HepG2 (cell line): Measurements from ENCODE around the gene ALS2.

Experiments
- EP300 ChIP-seq, 3 experiments: sonication (generic) in 1 of 3; formaldehyde crosslinking in 1 of 3; IDR thresholded peaks; 2 replicates each; pipeline versions ENCODE4 v1.5.1 to v1.6.1; 2011 to 2020; ENCODE audit warnings: low read depth in 2 of 3, low read length in 2 of 3, borderline replicate concordance in 1 of 3, improper control_type of control experiment in 1 of 3, mild to moderate bottlenecking in 1 of 3, missing genetic modification reagents in 1 of 3, moderate library complexity in 1 of 3
- HINFP ChIP-seq: sonication (generic); formaldehyde crosslinking; IDR thresholded peaks from 2 replicates; pipeline ENCODE4 v1.4.0; 2020; ENCODE audit warnings: low read depth, mild to moderate bottlenecking, missing genetic modification reagents
- REST ChIP-seq, 2 experiments: IDR thresholded peaks; 2 replicates each; pipeline ENCODE4 v1.6.1; 2011 to 2012; ENCODE audit warnings: low read length in 2 of 2, borderline replicate concordance in 1 of 2, low read depth in 1 of 2, mild to moderate bottlenecking in 1 of 2, moderate library complexity in 1 of 2
- RNF219 ChIP-seq: sonication (generic); formaldehyde crosslinking; IDR thresholded peaks from 2 replicates; pipeline ENCODE4 v1.5.0; 2020; ENCODE audit warnings: mild to moderate bottlenecking, missing genetic modification reagents
- TCF7L2 ChIP-seq: IDR thresholded peaks from 2 replicates; pipeline ENCODE4 v1.6.1; 2011; ENCODE audit warnings: mild to moderate bottlenecking, low read depth, low read length, moderate library complexity
- TOPORS ChIP-seq: sonication (generic); formaldehyde crosslinking; IDR thresholded peaks from 2 replicates; pipeline ENCODE4 v1.8.0; 2023; ENCODE audit warnings: mild to moderate bottlenecking, missing genetic modification reagents
- ZFP82 ChIP-seq: sonication (generic); formaldehyde crosslinking; IDR thresholded peaks from 2 replicates; pipeline ENCODE4 v1.5.1; 2020; ENCODE audit warnings: mild to moderate bottlenecking, missing genetic modification reagents, borderline replicate concordance
- ZNF775 ChIP-seq: sonication (generic); formaldehyde crosslinking; IDR thresholded peaks from 2 replicates; pipeline ENCODE4 v1.4.0; 2020; ENCODE audit warnings: missing genetic modification reagents, mild to moderate bottlenecking, moderate library complexity, borderline replicate concordance

DNA sequence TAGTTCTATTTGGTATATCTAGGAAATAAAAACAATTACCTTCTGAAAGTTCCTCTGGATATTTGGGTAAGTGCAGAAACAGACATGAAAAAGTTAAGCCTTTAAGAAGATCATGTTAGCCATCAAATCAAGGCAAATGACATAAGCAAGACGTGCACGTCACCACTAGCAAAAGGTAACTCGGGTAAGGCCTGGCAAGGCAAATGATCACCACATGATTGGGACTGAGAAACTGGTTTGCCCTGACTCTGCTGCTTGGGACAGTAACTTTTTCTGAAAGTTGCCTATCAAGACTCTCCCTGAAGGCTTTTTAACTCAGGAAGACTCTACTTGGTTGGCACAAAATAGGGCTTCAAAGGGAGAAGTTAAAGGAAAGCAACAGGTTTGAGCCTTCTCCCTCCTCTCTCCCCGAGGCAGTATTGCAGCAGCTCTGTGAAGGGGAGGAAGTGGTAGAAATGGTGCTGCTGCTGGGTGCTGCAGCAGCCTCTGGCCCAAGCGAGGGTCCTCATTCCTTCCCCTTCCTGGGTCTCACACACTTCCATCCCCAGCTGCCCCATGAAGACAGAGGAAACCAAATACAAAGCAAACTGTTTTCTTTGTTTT is 120.3 kb downstream of the ALS2 start:
- TF ChIP-seq ZNF775 (CRISPR knock-in tag) = no peak
- TF ChIP-seq TOPORS (CRISPR knock-in tag) = no peak
- TF ChIP-seq REST (IDR thresholded peaks at IDR 0.05; ENCODE audit: borderline replicate concordance in 1 of 2, low read depth in 1 of 2, low read length in 2 of 2) = no peak
- no peak for TF ChIP-seq RNF219 (CRISPR knock-in tag)
- no peak for TF ChIP-seq EP300 (IDR thresholded peaks at IDR 0.05; ENCODE audit: low read depth in 2 of 2, low read length in 2 of 2)
- no peak for TF ChIP-seq EP300 (CRISPR knock-in tag; IDR thresholded peaks at IDR 0.05; ENCODE audit: borderline replicate concordance)
- no peak for TF ChIP-seq HINFP (CRISPR knock-in tag)
- TF ChIP-seq TCF7L2 = no peak
- TF ChIP-seq ZFP82 (CRISPR knock-in tag) = no peak
